WTC11 (cell line): Measurements from ENCODE around the gene VPS4A. TPM values are rescaled to one million over a fixed set of nuclear protein-coding genes. Genes with fewer than 3 reads are reported as not detected.

Experiments
- ATAC-seq: fragments of 200-7000 bp; cut with Tn5 transposase; 2 replicates; pipeline ENCODE4 v1.10.0; 2021; ENCODE audit warnings: mild to moderate bottlenecking, moderate library complexity
- CTCF ChIA-PET: fragments of 300-600 bp; sonication (Branson Sonifier 250); formaldehyde crosslinking; loops from one replicate; lab custom pipeline; 2021; ENCODE audit warnings: antibody characterized with exemption; lab: Charles Lee
- POLR2A ChIA-PET: fragments of 350-600 bp; sonication (Branson Sonifier 250); formaldehyde crosslinking; loops from one replicate; lab custom pipeline; 2021; ENCODE audit warnings: antibody characterized with exemption; lab: Charles Lee
- DNase-seq: peaks from one replicate; pipeline ENCODE4 v3.0.0; 2021; ENCODE audit warnings: low spot score
- H3K27ac Mint-ChIP-seq: 2 replicates; pipeline ENCODE4 v1.8.0; 2021; ENCODE audit warnings: mixed read lengths
- H3K27me3 Mint-ChIP-seq: 2 replicates; pipeline ENCODE4 v1.8.0; 2021; ENCODE audit warnings: low read depth, mild to moderate bottlenecking, moderate library complexity, mixed read lengths
- H3K36me3 Mint-ChIP-seq: 2 replicates; pipeline ENCODE4 v1.8.0; 2021; ENCODE audit warnings: mixed read lengths
- H3K4me1 Mint-ChIP-seq: 2 replicates; pipeline ENCODE4 v1.8.0; 2022; ENCODE audit warnings: mixed read lengths
- H3K4me3 Mint-ChIP-seq: 2 replicates; pipeline ENCODE4 v1.8.0; 2021; ENCODE audit warnings: mild to moderate bottlenecking, moderate library complexity, mixed read lengths
- H3K9me3 Mint-ChIP-seq: 2 replicates; pipeline ENCODE4 v1.8.0; 2021; ENCODE audit warnings: mixed read lengths
- ATF6 ChIP-seq: sonication (generic); formaldehyde crosslinking; IDR thresholded peaks from 2 replicates; pipeline ENCODE4 v1.8.1; 2023; ENCODE audit warnings: mild to moderate bottlenecking, missing genetic modification reagents
- CBFB ChIP-seq: sonication (generic); formaldehyde crosslinking; IDR thresholded peaks from 2 replicates; pipeline ENCODE4 v1.8.1; 2022; ENCODE audit warnings: mild to moderate bottlenecking, low read depth, missing genetic modification reagents
- EMX1 ChIP-seq: fragments of 250-450 bp; sonication (Bioruptor Pico); IDR thresholded peaks from 2 replicates; pipeline ENCODE4 v1.8.0; 2021; ENCODE audit warnings: mild to moderate bottlenecking
- ERG ChIP-seq: fragments of 250-450 bp; sonication (Bioruptor Pico); IDR thresholded peaks from 2 replicates; pipeline ENCODE4 v1.8.0; 2021; ENCODE audit warnings: mild to moderate bottlenecking
- ESRRA ChIP-seq: sonication (generic); formaldehyde crosslinking; IDR thresholded peaks from 2 replicates; pipeline ENCODE4 v1.8.1; 2022; ENCODE audit warnings: mild to moderate bottlenecking, missing genetic modification reagents, borderline replicate concordance
- ETV6 ChIP-seq: sonication (generic); formaldehyde crosslinking; IDR thresholded peaks from 2 replicates; pipeline ENCODE4 v1.8.1; 2022; ENCODE audit warnings: mild to moderate bottlenecking, missing genetic modification reagents
- FOXJ3 ChIP-seq: sonication (generic); formaldehyde crosslinking; IDR thresholded peaks from 2 replicates; pipeline ENCODE4 v1.9.0; 2021; ENCODE audit warnings: missing genetic modification reagents, mild to moderate bottlenecking, borderline replicate concordance
- JUN ChIP-seq: sonication (generic); formaldehyde crosslinking; IDR thresholded peaks from 2 replicates; pipeline ENCODE4 v1.8.0; 2023; ENCODE audit warnings: mild to moderate bottlenecking, missing genetic modification reagents
- KAT7 ChIP-seq: sonication (generic); formaldehyde crosslinking; IDR thresholded peaks from 2 replicates; pipeline ENCODE4 v1.8.1; 2023; ENCODE audit warnings: missing genetic modification reagents, mild to moderate bottlenecking, borderline replicate concordance
- NFE2L1 ChIP-seq: sonication (generic); formaldehyde crosslinking; IDR thresholded peaks from 2 replicates; pipeline ENCODE4 v1.8.1; 2023; ENCODE audit warnings: missing genetic modification reagents
- NR3C1 ChIP-seq: sonication (generic); formaldehyde crosslinking; conservative IDR thresholded peaks from 2 replicates; pipeline ENCODE4 v1.8.1; 2023; ENCODE audit warnings: low read depth, mild to moderate bottlenecking, missing genetic modification reagents
- PRRX2 ChIP-seq: fragments of 250-450 bp; sonication (Bioruptor Pico); IDR thresholded peaks from 2 replicates; pipeline ENCODE4 v1.8.0; 2021; ENCODE audit warnings: mild to moderate bottlenecking
- SMAD4 ChIP-seq: sonication (generic); formaldehyde crosslinking; IDR thresholded peaks from 2 replicates; pipeline ENCODE4 v1.8.0; 2022; ENCODE audit warnings: mild to moderate bottlenecking, missing genetic modification reagents
- SOX15 ChIP-seq: fragments of 250-450 bp; sonication (Bioruptor Pico); IDR thresholded peaks from 2 replicates; pipeline ENCODE4 v1.9.0; 2021; ENCODE audit warnings: mild to moderate bottlenecking
- SP1 ChIP-seq: sonication (generic); formaldehyde crosslinking; conservative IDR thresholded peaks from 2 replicates; pipeline ENCODE4 v1.8.1; 2022; ENCODE audit warnings: missing genetic modification reagents
- TEAD1 ChIP-seq: sonication (generic); formaldehyde crosslinking; IDR thresholded peaks from 2 replicates; pipeline ENCODE4 v1.8.0; 2022; ENCODE audit warnings: mild to moderate bottlenecking, missing genetic modification reagents
- TP53 ChIP-seq: sonication (generic); formaldehyde crosslinking; IDR thresholded peaks from 2 replicates; pipeline ENCODE4 v1.8.1; 2023; ENCODE audit warnings: mild to moderate bottlenecking, missing genetic modification reagents
- ZBTB21 ChIP-seq: sonication (generic); formaldehyde crosslinking; IDR thresholded peaks from 2 replicates; pipeline ENCODE4 v1.8.1; 2023; ENCODE audit warnings: mild to moderate bottlenecking, missing genetic modification reagents, borderline replicate concordance
- ZNF423 ChIP-seq: fragments of 250-450 bp; sonication (Bioruptor Pico); IDR thresholded peaks from 2 replicates; pipeline ENCODE4 v2.1.2; 2022; ENCODE audit warnings: mild to moderate bottlenecking, moderate library complexity
- total RNA-seq: library from RNA; stranded (reverse); gene quantifications from 3 replicates; pipeline ENCODE4 v1.2.3, GENCODE V29; 2021
- TF ChIP-seq, protein P1 (sequence below): sonication (generic); formaldehyde crosslinking; IDR thresholded peaks from 2 replicates; pipeline ENCODE4 v1.8.1; 2022; ENCODE audit warnings: low read depth, missing genetic modification reagents, borderline replicate concordance
- TF ChIP-seq, protein P2 (sequence below): sonication (generic); formaldehyde crosslinking; IDR thresholded peaks from 2 replicates; pipeline ENCODE4 v1.8.1; 2022; ENCODE audit warnings: missing genetic modification reagents, borderline replicate concordance
- TF ChIP-seq, protein P3 (sequence below): fragments of 250-450 bp; sonication (Bioruptor Pico); IDR thresholded peaks from 2 replicates; pipeline ENCODE4 v1.9.0; 2021; ENCODE audit warnings: mild to moderate bottlenecking
- TF ChIP-seq, protein P4 (sequence below): sonication (generic); formaldehyde crosslinking; IDR thresholded peaks from 2 replicates; pipeline ENCODE4 v1.8.1; 2023; ENCODE audit warnings: mild to moderate bottlenecking, missing genetic modification reagents, moderate library complexity
- TF ChIP-seq, protein P5 (sequence below): fragments of 250-450 bp; sonication (Bioruptor Pico); IDR thresholded peaks from 2 replicates; pipeline ENCODE4 v1.9.0; 2021; ENCODE audit warnings: mild to moderate bottlenecking, borderline replicate concordance
- TF ChIP-seq, protein P6 (sequence below): fragments of 250-450 bp; sonication (Bioruptor Pico); IDR thresholded peaks from 2 replicates; pipeline ENCODE4 v1.9.0; 2021; ENCODE audit warnings: moderate library complexity, mild to moderate bottlenecking, inconsistent platforms, borderline replicate concordance

The VPS4A gene
- total RNA-seq, 1 experiment from 2014 or later, result 28.3 TPM

- no peak for TF ChIP-seq ERG (CRISPR knock-in tag)
- TF ChIP-seq TEAD1 (CRISPR knock-in tag), result no peak
- TF ChIP-seq ESRRA (CRISPR knock-in tag), result no peak
- TF ChIP-seq, protein P1, sequence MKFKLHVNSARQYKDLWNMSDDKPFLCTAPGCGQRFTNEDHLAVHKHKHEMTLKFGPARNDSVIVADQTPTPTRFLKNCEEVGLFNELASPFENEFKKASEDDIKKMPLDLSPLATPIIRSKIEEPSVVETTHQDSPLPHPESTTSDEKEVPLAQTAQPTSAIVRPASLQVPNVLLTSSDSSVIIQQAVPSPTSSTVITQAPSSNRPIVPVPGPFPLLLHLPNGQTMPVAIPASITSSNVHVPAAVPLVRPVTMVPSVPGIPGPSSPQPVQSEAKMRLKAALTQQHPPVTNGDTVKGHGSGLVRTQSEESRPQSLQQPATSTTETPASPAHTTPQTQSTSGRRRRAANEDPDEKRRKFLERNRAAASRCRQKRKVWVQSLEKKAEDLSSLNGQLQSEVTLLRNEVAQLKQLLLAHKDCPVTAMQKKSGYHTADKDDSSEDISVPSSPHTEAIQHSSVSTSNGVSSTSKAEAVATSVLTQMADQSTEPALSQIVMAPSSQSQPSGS (CRISPR knock-in tag), result no peak
- no peak for TF ChIP-seq SOX15 (CRISPR knock-in tag)
- TF ChIP-seq TP53, result no peak
- no peak for TF ChIP-seq ZBTB21 (CRISPR knock-in tag)
- no peak for TF ChIP-seq SP1 (CRISPR knock-in tag)
- TF ChIP-seq NR3C1 (CRISPR knock-in tag), result no peak
- TF ChIP-seq, protein P2, sequence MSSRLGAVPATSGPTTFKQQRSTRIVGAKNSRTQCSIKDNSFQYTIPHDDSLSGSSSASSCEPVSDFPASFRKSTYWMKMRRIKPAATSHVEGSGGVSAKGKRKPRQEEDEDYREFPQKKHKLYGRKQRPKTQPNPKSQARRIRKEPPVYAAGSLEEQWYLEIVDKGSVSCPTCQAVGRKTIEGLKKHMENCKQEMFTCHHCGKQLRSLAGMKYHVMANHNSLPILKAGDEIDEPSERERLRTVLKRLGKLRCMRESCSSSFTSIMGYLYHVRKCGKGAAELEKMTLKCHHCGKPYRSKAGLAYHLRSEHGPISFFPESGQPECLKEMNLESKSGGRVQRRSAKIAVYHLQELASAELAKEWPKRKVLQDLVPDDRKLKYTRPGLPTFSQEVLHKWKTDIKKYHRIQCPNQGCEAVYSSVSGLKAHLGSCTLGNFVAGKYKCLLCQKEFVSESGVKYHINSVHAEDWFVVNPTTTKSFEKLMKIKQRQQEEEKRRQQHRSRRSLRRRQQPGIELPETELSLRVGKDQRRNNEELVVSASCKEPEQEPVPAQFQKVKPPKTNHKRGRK (CRISPR knock-in tag), result no peak
- TF ChIP-seq, protein P3, sequence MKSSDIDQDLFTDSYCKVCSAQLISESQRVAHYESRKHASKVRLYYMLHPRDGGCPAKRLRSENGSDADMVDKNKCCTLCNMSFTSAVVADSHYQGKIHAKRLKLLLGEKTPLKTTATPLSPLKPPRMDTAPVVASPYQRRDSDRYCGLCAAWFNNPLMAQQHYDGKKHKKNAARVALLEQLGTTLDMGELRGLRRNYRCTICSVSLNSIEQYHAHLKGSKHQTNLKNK (CRISPR knock-in tag), result no peak
- no peak for TF ChIP-seq NFE2L1 (CRISPR knock-in tag)
Observed at GRCh38 chr16:69301187-69301586, 10.0 kb upstream of the VPS4A start (continued).

- Mint-ChIP-seq H3K9me3 (no peaks in the 10 kb centered on the region), H3K27me3 (no peaks in the 10 kb centered on the region), H3K4me3 (no peak overlapping the region), H3K27ac (no peak overlapping the region), H3K4me1 (no peaks in the 10 kb centered on the region), H3K36me3 (peaks cover 14% of the 10 kb centered on the region)
- CTCF ChIA-PET, result interaction anchor here (1.4 kb wide), 1 partner anchor 455 kb away, joined by 3 read pairs; no protein-coding TSS in a partner anchor
- DNase-seq (no peak), ATAC-seq (no peak)
- TF ChIP-seq JUN (CRISPR knock-in tag), result no peak
- no peak for TF ChIP-seq ESRRA (CRISPR knock-in tag)
- no peak for TF ChIP-seq PRRX2
- TF ChIP-seq SOX15 (CRISPR knock-in tag), result no peak
- no peak for TF ChIP-seq ZNF423
- no peak for TF ChIP-seq ETV6 (CRISPR knock-in tag)
- TF ChIP-seq KAT7 (CRISPR knock-in tag), result no peak
- TF ChIP-seq SMAD4 (CRISPR knock-in tag), result no peak
- no peak for TF ChIP-seq CBFB (CRISPR knock-in tag)
- TF ChIP-seq, protein P4, sequence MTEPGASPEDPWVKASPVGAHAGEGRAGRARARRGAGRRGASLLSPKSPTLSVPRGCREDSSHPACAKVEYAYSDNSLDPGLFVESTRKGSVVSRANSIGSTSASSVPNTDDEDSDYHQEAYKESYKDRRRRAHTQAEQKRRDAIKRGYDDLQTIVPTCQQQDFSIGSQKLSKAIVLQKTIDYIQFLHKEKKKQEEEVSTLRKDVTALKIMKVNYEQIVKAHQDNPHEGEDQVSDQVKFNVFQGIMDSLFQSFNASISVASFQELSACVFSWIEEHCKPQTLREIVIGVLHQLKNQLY (CRISPR knock-in tag), result no peak
- no peak for TF ChIP-seq ATF6
- TF ChIP-seq, protein P5, sequence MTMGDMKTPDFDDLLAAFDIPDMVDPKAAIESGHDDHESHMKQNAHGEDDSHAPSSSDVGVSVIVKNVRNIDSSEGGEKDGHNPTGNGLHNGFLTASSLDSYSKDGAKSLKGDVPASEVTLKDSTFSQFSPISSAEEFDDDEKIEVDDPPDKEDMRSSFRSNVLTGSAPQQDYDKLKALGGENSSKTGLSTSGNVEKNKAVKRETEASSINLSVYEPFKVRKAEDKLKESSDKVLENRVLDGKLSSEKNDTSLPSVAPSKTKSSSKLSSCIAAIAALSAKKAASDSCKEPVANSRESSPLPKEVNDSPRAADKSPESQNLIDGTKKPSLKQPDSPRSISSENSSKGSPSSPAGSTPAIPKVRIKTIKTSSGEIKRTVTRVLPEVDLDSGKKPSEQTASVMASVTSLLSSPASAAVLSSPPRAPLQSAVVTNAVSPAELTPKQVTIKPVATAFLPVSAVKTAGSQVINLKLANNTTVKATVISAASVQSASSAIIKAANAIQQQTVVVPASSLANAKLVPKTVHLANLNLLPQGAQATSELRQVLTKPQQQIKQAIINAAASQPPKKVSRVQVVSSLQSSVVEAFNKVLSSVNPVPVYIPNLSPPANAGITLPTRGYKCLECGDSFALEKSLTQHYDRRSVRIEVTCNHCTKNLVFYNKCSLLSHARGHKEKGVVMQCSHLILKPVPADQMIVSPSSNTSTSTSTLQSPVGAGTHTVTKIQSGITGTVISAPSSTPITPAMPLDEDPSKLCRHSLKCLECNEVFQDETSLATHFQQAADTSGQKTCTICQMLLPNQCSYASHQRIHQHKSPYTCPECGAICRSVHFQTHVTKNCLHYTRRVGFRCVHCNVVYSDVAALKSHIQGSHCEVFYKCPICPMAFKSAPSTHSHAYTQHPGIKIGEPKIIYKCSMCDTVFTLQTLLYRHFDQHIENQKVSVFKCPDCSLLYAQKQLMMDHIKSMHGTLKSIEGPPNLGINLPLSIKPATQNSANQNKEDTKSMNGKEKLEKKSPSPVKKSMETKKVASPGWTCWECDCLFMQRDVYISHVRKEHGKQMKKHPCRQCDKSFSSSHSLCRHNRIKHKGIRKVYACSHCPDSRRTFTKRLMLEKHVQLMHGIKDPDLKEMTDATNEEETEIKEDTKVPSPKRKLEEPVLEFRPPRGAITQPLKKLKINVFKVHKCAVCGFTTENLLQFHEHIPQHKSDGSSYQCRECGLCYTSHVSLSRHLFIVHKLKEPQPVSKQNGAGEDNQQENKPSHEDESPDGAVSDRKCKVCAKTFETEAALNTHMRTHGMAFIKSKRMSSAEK (CRISPR knock-in tag), result no peak
- TF ChIP-seq EMX1, result no peak
- no peak for TF ChIP-seq FOXJ3 (CRISPR knock-in tag)
- TF ChIP-seq, protein P6, sequence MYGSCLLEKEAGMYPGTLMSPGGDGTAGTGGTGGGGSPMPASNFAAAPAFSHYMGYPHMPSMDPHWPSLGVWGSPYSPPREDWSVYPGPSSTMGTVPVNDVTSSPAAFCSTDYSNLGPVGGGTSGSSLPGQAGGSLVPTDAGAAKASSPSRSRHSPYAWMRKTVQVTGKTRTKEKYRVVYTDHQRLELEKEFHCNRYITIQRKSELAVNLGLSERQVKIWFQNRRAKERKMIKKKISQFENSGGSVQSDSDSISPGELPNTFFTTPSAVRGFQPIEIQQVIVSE, result no peak
- POLR2A ChIA-PET, result interaction anchor here (0.6 to 0.7 kb wide), 2 partner anchors 22 to 208 kb away, joined by 3 read pairs; no protein-coding TSS in a partner anchor
Observed at GRCh38 chr16:69301861-69302260, 9.3 kb upstream of the VPS4A start.
